ENCODE data around the gene STRN4.
"Not testable (repeated sequence)": the region's sequence is repeated elsewhere in the genome, so short reads cannot be mapped to it uniquely, and the experiment has no call there.

STRN4 gene, protein sequence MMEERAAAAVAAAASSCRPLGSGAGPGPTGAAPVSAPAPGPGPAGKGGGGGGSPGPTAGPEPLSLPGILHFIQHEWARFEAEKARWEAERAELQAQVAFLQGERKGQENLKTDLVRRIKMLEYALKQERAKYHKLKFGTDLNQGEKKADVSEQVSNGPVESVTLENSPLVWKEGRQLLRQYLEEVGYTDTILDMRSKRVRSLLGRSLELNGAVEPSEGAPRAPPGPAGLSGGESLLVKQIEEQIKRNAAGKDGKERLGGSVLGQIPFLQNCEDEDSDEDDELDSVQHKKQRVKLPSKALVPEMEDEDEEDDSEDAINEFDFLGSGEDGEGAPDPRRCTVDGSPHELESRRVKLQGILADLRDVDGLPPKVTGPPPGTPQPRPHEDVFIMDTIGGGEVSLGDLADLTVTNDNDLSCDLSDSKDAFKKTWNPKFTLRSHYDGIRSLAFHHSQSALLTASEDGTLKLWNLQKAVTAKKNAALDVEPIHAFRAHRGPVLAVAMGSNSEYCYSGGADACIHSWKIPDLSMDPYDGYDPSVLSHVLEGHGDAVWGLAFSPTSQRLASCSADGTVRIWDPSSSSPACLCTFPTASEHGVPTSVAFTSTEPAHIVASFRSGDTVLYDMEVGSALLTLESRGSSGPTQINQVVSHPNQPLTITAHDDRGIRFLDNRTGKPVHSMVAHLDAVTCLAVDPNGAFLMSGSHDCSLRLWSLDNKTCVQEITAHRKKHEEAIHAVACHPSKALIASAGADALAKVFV

DNA sequence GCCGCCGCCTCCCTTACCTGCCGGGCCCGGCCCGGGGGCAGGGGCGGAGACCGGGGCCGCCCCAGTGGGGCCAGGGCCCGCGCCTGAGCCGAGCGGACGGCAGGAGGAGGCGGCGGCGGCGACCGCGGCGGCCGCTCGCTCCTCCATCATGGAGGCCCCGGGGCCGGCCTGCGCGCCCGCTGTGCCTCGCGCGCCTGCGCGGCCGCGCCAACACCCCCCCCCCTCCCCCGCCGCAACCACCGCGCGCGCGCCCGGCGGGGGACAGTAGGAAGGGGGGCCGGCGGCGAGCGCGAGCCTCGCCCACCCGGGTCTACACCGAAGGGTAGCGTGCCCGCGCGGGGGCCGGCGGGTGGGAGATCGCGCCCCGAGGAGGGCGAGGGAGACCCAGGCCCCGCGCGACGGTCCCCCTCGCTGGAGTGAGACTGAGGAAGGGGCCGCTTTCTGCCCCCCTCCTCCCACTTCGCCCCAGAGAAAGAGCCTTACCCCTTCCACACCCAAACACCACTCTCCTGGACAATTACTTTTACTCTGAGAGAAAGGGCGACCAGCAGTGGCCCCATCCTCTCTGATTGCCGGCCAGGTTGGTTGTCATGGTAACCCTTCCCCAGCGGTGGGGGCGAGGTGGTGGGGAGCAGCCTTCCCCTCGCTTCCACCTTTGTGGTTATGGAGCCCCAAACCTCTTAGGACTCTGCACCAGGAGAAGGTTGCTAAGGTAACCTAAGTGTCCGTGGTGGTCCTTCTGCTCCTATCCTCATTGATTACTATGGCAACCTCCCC, at the start of gene STRN4:
Gene STRN4 (minus strand): TSS at position 170 of the 777 bp plus-strand sequence. CDS start 20 bp downstream, at position 150.
- DNase-seq (ENCODE audit: low read depth in 4 of 4, low spot score in 1 of 4): peak in 2 of 4 experiments; percentile 30 to 37

DNA sequence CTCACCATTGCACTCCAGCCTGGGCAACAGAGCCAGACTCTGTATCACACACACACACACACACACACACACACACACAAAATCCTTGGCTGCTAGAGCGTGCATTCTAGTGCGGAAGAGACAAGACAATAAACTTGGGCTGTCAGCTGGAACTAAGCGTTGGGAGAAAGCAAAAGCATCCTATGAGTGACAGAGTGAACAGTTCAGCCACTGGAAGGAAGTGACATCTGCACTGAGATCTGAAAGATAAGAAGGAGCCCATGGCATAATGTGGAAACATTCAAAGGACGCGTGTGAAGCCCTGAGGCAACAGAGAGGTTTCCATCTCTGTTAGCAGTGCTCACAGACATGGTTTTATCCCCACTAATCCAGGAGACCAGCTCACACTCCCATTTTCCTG, 45.7 kb upstream of the STRN4 start:
- no peak for DNase-seq (ENCODE audit: low read depth in 4 of 4, low spot score in 1 of 4)

DNA sequence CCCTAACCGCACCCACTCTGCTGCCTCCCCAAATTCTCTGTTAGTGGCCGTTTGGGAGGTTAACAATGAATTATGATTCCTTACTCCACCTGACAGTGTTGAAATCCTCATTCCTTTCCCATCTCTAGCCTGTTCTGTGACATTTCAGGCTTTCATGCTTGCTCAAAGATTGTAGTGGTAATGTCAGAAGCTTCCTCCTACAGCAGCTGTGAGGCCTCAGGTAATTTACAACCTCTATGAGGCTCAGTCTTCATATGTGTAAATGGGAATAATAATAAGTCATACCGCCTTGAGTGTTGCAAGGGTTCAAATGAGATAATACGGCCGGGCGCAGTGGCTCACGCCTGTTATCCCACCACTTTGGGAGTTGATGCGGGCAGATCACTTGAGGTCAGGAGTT, 43.1 kb upstream of the STRN4 start:
- DNase-seq (ENCODE audit: low read depth in 4 of 4, low spot score in 1 of 4): no peak

DNA sequence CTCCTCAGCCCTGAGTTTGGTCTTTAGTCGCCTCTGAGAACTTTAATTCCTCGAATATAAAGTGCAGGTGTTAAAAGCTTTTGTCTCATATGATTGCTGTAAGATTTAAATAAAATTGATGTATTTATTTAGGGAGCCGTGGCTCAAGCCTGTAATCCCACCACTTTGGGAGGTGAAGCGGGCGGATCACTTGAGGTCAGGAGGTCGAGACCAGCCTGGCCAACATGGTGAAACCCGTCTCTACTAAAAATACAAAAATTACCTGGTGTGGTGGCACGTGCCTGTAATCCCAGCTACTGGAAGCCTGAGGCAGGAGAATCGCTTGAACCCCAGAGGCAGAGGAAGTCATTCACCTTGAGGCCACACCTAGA, 42.7 kb upstream of the STRN4 start:
- DNase-seq (ENCODE audit: low read depth in 4 of 4, low spot score in 1 of 4): no peak

DNA sequence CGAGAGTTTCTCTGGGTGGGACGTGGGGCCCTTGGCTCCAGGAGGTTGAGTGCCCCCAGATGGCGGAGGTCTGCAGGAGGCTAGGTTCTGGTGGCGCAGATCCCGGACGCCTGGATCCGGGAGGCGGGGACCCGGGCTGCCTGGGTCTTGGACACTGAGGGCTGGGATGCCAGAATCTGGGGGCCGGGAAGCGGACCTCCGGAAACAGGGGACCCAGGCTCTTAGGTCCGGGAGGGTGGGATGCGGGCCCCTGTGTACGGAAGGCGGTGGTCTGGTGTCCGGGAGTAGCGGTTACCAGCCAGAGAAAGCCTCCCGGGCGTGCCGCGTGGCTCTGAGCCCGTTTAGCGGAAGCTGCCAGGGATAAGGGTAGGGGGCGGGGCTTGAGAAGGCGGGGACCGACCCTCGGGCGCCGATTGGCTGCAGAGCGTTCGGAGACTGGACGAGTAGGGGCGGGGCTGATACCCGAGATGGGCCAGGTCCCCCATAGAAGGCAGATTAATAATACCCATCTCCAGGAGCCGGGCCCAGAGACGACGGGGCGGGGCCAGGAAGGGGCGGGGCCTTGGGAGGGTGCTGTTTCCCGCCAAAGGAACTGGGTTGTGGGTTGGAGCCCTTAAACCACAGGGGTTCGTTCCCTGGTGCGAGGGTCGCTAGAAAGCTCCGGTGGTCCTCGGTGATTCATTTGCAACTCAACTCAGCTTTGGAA, 42.2 kb upstream of the STRN4 start, which contains the start of gene SLC1A5:
Gene SLC1A5 (minus strand): TSS at position 333 of the 706 bp plus-strand sequence. CDS start 629 bp downstream, outside the sequence.
- DNase-seq (ENCODE audit: low read depth in 4 of 4, low spot score in 1 of 4): peak; percentile 98 to 99 (median 99)

DNA sequence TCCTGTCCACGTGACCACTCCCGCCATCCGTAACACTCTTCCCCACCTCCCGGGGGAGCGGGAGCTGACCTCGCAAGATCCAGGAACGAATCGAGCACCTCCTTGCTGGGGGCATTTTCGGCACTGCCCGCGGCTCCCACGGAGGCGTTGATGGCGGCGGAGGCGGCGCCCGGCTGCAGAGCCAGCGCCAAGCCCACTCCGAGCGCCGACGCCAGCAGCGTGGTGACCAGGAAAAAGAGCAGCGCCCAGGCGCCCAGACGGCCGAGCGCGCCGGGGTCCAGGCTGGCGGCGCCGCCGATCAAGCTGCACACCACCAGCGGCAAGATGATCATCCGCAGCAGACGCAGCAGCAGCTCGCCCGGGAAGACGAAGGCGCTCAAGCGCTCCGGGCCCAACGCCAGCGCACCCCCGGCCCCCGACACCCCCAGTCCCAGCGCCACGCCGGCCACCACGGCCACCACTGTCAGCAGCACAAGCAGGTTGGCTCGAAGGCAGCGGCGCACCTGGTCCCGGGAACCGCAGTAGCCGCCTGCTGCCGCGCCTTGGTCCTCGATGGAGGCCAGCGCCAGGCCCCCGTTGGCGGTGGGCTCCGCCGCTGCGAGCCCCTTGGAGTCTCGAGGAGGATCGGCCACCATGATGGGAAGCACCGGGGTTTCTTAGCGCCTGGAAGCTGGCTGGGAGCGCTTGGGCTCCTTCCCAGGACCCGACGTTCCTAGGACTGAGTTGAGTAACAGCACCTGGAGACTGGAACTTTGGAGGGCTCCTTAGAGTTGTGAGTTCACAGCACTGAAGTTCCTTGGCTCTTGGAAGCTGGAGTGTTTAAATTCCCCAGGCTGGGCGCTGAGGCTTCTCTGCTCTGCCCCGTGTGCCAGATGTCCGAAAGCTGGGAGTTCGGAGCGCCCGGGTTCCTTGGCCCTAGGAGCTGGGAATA, 41.3 kb upstream of the STRN4 start:
- DNase-seq (ENCODE audit: low read depth in 4 of 4, low spot score in 1 of 4): no peak

DNA sequence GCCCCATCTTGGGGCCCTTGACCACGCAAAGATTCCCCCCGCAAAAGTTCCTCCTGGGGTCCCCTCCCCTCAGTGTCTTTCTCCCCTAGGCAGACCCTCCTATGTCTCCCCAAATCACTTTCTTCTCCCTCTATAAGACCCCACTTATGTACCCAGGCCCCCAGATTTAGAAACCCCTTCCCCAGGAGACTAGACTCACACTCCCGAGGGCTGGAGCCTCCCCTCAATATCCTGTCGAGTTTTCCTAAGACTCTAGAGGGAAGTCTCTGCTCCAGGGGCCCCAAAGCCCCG, 40.7 kb upstream of the STRN4 start:
- DNase-seq (ENCODE audit: low read depth in 4 of 4, low spot score in 1 of 4): no peak

DNA sequence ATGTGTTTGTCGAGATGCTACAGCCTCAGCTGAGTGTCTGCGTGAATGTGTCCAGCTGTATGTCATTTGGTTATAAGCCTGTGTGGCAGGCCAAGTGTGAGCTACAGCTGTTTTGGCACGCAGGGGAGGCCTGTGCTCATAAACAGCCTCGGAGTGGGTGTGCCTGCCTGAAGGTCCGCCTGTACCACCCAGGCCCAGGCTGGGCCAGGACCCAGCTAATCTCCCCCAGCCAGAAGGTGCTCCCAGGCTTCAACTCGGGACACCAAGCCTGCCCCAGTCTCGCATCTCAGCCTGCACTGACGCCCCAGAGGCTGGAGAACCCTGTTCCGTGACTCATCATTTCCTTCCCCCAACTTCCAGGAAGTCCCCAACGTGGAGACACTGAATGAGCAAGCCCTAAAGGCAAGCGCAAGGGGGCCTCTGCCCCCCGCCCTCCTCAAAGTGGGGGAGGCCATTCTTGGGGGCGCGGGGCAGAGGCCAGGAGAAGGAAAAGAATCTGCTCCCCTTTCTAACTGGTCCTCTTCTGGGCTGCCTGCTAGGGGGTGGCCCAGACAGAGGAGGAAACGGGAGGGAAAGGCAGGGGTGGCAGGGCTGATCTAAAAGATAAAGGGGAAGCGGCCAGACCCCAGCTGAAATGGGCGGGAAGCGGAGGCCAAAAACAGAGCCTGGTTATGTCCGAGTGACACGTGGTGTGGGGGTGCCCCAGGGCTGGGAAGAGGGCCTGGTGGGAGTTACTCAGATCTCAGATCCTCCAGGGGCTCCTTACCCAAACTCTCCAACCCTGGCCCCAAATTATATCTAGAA, 40.2 kb upstream of the STRN4 start:
- peak; percentile 57 to 78 (median 72) for DNase-seq (ENCODE audit: low read depth in 4 of 4, low spot score in 1 of 4)

DNA sequence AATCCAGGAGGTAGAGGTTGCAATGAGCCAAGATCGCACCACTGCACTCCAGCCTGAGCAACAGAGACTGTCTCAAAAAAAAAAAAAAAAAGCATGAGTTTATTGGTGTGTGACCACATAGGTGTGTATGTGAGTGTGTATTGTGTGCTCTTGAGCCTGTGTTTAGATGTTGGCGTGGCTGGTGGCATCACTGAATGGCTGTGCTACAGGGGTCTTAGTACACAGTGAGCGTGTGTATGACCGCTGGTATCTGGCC, 39.7 kb upstream of the STRN4 start:
- no peak for DNase-seq (ENCODE audit: low read depth in 4 of 4, low spot score in 1 of 4)

DNA sequence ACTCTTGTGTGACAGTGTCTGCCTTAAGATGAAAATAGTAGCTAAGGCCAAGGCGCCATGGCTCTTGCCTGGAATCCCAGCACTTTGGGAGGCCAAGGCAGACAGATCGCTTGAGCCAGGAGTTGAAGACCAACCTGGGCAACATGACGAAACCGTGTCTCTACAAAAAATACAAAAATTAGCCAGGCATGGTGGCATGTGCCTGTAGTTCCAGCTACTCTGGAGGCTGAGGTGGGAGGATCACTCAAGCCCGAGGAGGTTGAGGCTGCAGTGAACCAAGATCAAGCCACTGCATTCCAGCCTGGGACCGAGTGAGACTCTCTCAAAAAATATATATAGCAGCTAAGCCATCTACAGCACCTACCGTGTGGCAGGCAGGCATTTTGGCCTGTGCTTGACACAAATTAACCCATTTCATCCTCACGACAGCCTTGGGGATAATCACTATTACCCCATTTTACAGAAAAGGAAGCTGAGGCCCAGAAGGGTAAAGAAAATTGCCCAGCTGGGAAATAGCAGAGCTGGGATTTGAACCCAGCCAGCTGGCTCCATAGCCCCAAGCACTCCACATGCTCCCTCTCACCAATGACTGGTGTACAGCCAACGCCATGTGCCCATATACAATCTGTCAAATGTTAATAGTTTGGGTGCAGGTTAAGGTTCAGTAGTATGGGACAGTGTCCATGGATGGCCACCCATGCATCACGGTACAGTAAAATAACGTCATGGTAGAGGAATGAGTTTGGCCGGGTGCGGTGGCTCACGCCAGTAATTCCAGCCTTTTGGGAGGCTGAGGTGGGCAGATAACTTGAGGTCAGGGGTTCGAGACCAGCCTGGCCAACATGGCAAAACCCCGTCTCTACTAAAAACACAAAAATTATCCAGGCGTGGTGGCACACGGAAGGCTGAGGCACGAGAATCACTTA, 39.1 kb upstream of the STRN4 start:
- no peak for DNase-seq (ENCODE audit: low read depth in 4 of 4, low spot score in 1 of 4)

DNA sequence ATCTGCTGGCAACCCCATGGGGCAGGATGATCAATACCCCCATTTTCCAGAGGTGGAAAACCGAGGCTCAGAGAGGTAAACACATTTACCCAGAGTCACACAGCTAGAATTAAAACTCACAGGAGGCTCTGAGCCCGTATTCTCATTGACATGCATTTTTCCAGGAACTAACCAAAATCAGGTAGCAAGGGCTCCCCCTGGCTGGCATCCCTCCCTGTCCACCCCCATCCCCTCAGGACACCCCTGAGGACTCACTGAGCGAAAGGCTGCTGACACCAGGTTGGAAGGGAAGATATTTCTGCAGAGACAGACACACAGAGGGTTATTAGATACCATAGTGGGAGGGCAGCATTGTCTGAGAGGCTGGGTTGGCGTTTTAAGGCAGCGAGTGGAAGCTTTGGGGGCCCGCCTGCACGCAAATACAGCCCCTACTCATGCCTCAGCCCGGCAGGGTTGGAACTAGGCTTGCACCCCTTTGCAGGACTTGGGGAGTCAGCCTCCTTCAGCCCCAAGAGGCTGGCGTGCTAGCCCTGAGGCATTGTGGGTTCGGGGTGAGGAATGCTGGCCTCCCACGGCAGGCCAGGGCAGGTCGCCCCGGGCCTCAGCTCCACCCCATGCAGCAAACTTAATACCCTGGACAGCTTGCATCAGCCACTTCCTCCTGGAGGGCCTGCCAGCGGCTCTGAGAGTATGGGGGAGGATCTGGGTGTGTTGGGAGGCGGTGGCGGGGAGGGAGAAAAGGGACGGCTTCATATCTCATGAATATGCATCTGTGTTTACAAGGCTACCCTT, 38.2 kb upstream of the STRN4 start:
- peak; percentile 21 to 66 (median 35) for DNase-seq (ENCODE audit: low read depth in 4 of 4, low spot score in 1 of 4)

DNA sequence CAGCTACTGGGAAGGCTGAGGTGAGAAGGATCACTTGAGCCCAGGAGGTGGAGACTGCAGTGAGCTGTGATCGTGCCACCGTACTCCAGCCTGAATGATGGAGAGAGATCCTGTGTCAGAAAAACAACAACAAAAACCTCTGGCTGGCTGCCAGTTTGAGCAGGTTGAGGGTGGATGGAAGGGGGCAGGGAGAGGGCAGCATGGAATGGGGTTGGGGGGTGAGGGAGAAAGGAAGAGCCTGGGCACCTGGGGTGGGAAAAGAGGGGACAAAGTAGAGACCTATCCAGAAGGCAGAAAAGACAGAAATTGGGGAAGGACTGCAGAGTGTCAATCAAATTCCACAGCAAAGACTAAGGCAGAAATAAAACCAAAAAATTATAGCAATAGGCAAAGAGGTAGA, 37.4 kb upstream of the STRN4 start:
- DNase-seq (ENCODE audit: low read depth in 4 of 4, low spot score in 1 of 4): no peak

DNA sequence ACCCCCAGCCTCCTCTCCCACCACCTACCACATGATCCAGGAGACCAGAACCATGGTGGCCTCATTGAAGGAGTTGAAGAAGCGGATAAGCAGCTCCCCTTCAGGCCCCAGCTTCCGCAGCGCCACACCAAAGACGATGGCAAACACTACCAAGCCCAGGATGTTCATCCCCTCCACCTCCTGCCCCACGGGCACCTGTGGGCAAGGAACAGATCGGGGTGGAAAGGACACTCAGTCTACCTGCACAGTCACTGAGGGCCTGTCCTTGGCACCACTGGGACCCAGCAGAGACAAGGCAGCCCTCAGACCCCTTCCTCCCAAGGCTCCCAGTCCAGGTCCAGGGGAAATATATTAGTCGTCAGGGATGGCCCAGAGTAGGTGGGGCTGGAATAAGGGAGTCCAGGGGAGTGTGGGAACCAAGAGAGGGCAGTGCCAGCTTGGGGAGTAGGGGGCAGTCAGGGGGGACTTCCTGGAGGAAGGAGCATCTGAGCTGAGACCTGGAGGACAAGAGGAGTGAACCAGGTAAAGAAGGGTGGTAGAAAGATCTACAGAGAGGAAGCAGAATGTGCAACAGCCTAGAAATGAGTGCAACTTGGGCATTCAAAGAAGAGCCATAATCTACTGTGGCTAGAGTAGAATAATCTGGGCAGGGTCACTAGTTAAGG, 36.2 kb upstream of the STRN4 start:
- no peak for DNase-seq (ENCODE audit: low read depth in 4 of 4, low spot score in 1 of 4)

DNA sequence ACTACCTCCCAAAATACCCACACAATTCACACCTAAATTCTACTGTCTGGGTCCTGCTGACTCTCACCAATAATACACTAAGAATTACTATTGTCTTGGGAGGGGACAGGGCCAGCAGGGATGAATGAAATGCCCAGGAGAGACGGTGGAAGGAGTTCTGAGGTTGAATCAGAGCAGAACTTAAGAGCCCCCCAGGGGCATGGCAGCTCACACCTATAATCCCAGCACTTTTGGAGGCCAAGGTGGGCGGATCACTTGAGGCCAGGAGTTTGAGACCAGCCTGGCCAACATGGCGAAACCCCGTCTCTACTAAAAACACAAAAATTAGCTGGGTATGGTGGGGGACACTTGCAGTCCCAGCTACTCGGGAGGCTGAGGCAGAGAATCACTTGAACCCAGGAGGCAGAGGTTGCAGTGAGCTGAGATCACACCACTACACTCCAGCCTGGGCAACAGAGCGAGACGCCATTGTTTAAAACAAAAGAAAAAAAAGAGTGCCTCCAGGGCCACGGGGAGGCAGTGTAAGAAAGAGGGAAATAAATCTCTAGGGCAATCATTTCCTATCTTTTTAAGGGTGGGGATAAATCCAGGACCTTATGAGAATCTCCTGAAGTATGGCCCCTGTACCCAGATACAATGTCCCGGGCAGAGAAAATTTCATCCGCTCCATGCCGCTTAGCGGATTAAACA, 31.9 kb upstream of the STRN4 start:
- DNase-seq (ENCODE audit: low read depth in 4 of 4, low spot score in 1 of 4): not testable (repeated sequence)

DNA sequence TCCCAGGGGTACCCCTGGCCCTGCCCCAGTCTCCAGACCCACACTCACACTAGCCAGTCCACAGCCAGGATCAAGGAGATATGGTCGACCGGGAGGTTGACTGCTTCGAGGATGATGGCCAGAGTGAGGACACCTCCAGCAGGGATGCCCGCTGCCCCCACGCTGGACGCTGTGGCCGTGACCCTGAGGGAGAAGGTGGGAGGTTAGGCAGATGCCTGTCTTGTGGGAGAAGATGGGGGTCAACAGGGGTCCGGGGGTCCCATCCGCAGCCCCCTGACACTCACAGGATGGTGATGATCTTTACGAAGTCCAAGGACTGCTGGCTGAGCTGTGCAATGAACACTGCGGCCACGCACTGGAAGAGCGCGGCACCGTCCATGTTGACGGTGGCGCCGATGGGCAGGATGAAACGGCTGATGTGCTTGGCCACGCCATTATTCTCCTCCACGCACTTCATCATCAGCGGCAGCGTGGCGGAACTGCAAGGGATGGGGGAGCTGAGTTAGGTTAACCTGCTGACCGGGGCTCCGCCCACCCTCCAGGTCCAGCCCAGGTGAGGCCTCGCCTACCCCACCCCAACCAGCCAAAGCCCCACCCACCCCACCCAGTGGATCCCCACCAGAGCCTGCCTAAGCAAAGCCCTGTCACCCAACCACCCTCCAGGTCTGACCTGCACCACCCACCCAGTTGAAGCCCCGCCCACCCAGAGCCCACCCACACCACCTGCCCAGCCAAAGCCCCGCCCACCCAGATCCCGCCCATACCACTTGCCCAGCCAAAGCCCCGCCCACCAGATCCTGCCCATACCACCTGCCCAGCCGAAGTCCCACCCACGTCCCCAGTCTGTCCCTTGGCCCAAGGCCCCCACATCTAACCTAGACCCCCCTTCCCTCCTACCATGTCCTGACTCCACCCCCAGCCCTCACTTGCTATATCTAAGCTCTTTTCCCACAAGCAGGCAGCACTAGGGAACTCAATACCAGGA, 31.0 kb upstream of the STRN4 start:
- no peak for DNase-seq (ENCODE audit: low read depth in 4 of 4, low spot score in 1 of 4)

All from stimulated activated CD4-positive, alpha-beta T cell treated with anti-CD3 and anti-CD28 coated beads, Interleukin-1b, Interleukin-23, amount 100 ng/mL, for 24 hours (primary cell).